BJ (cell line): ENCODE measurements around the gene COMMD2. TPM values are rescaled to one million over a fixed set of nuclear protein-coding genes. Genes with fewer than 3 reads are reported as not detected.

ENCODE experiments used
- CTCF ChIA-PET: fragments of 350-600 bp; formaldehyde crosslinking; extraction: SDS; loops from one replicate; lab custom pipeline; 2021; ENCODE audit warnings: antibody characterized with exemption, inconsistent platforms; lab: Yijun Ruan, JAX
- POLR2A ChIA-PET: fragments of 300-600 bp; sonication (Branson Sonifier 250); formaldehyde crosslinking; extraction: SDS; loops from one replicate; lab custom pipeline; 2021; ENCODE audit warnings: antibody characterized with exemption; lab: Charles Lee
- DNase-seq: peaks from one replicate; pipeline ENCODE4 v3.0.0-alpha.2; 2011; ENCODE audit warnings: low read depth
- H3K27me3 ChIP-seq: 2 replicates; pipeline ENCODE4 v1.6.0; 2011; ENCODE audit warnings: low read length; ENCODE audit not compliant: control insufficient read depth, insufficient read depth
- H3K36me3 ChIP-seq: 2 replicates; pipeline ENCODE4 v1.5.1; 2011; ENCODE audit warnings: low read length; ENCODE audit not compliant: control insufficient read depth, insufficient read depth
- H3K4me3 ChIP-seq: 2 replicates; pipeline ENCODE4 v1.5.1; 2011; ENCODE audit warnings: low read depth, mild to moderate bottlenecking, control low read depth, low read length
- polyA plus RNA-seq: library from polyadenylated mRNA; depleted of rRNA; stranded (reverse); fragments of >200 nt; gene quantifications from 2 replicates; pipeline ENCODE4 v1.2.3, GENCODE V29; 2011
- TF ChIP-seq, protein P1 (sequence below): IDR thresholded peaks from 2 replicates; pipeline ENCODE4 v1.5.1; 2011; ENCODE audit warnings: low read depth, mild to moderate bottlenecking, control low read depth, inconsistent platforms, low read length, moderate library complexity; ENCODE audit not compliant: insufficient read depth

The COMMD2 gene
- polyA plus RNA-seq, 1 experiment: 31.2 TPM

DNA sequence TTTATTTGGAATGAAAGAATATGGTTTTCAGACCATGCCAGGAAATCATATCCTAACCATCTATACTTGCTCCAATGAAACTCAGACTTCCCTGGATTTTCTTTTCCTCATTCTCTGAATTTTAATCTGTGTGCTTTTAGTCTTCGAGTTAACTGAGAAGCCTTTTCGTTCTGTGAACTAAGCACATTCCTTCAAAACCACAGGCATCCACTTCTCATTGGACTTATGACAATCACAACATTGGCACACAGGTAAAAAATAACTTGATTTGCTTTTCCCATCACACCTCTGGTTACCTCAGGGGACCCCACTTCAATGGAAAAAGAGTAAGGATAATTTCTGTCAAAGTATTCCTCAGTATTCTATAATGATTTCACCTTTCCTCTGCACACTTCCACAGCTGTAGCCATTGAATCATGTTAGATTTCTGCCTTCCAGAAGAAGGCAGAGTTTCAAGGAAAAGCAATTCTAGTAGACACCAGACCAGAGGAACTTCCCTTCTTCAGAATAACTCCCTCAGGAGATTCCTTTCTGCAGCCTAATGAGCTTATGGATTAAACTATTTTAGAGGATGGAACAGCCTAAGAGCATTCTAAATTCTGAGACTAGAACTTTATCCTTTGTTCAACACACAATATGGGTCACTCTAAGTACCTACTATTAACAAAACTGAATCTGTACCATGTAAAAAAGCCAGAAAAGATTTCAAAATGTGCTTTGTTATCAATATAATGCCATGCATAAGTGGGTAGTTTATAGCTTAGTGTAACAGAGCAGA is 15.9 kb downstream of the COMMD2 start:
- ChIA-PET POLR2A (interaction anchor here (0.5 to 0.6 kb wide), 3 partner anchors 31 to 297 kb away, joined by 3 to 8 read pairs (median 6); no protein-coding TSS in a partner anchor), CTCF (interaction anchor here (0.6 kb wide), 2 partner anchors 9 to 214 kb away, joined by 4 read pairs; no protein-coding TSS in a partner anchor)
- peak; percentile 31 for DNase-seq
- TF ChIP-seq, protein P1, sequence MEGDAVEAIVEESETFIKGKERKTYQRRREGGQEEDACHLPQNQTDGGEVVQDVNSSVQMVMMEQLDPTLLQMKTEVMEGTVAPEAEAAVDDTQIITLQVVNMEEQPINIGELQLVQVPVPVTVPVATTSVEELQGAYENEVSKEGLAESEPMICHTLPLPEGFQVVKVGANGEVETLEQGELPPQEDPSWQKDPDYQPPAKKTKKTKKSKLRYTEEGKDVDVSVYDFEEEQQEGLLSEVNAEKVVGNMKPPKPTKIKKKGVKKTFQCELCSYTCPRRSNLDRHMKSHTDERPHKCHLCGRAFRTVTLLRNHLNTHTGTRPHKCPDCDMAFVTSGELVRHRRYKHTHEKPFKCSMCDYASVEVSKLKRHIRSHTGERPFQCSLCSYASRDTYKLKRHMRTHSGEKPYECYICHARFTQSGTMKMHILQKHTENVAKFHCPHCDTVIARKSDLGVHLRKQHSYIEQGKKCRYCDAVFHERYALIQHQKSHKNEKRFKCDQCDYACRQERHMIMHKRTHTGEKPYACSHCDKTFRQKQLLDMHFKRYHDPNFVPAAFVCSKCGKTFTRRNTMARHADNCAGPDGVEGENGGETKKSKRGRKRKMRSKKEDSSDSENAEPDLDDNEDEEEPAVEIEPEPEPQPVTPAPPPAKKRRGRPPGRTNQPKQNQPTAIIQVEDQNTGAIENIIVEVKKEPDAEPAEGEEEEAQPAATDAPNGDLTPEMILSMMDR: no peak
- Histone ChIP-seq H3K27me3 (no peaks in the 10 kb centered on the region), H3K36me3 (0 out of 2 replicates have a peak, but pooled peaks cover under 1% of the 10 kb centered on the region), H3K4me3 (no peak overlapping the region)

DNA sequence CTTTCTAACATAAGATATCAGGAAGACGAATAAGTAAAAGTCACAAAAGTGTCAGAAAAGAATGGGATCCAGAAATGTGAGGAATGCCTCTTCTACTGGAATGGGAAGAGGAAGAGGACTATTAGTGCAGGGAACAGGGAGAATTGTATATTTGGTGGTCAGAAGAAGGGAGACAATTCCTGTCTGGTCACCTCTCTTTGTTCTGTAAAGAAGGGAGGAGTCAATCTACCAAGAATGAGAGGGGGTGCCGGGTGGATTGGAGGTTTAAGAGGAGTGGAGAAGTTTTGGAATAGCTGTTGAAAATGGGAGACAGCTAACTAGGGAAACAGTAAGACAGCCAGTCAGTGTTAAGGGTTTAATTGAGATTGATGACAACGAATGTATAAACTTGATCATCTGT is 20.1 kb downstream of the COMMD2 start:
- ChIA-PET POLR2A (no interaction called here), CTCF (interaction anchor here (1.2 to 3.1 kb wide), 2 partner anchors 15 to 18 kb away, joined by 3 to 8 read pairs; no protein-coding TSS in a partner anchor)
- no peaks in the 10 kb centered on the region for H3K36me3 ChIP-seq
- H3K4me3 ChIP-seq: no peak overlapping the region
- DNase-seq: no peak
- no peaks in the 10 kb centered on the region for H3K27me3 ChIP-seq
- TF ChIP-seq, protein P1: no peak

DNA sequence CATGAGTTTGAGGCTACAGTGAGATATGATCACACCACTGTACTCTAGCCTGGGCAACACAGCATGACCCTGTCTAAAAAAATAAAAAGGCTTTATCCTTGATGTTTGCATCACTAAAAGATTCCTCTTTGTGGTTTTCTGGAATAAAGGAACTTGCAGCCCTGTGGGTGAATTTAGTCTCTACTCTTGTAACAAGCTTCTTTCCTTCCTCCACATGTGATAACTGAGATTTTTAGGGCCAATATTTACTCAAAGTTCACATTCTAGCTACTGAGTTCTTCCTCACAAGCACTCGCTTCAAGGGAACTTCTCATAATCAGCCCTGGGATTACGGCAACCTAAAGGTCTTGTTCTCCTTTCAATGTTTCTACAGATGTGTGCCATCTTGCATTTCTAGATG is 24.6 kb downstream of the COMMD2 start:
- ChIA-PET POLR2A (interaction anchor here (0.6 kb wide), 1 partner anchor 11 kb away, joined by 4 read pairs; no protein-coding TSS in a partner anchor), CTCF (interaction anchor here (0.6 to 1.3 kb wide), 3 partner anchors 8 to 197 kb away, joined by 3 to 4 read pairs (median 3); no protein-coding TSS in a partner anchor)

DNA sequence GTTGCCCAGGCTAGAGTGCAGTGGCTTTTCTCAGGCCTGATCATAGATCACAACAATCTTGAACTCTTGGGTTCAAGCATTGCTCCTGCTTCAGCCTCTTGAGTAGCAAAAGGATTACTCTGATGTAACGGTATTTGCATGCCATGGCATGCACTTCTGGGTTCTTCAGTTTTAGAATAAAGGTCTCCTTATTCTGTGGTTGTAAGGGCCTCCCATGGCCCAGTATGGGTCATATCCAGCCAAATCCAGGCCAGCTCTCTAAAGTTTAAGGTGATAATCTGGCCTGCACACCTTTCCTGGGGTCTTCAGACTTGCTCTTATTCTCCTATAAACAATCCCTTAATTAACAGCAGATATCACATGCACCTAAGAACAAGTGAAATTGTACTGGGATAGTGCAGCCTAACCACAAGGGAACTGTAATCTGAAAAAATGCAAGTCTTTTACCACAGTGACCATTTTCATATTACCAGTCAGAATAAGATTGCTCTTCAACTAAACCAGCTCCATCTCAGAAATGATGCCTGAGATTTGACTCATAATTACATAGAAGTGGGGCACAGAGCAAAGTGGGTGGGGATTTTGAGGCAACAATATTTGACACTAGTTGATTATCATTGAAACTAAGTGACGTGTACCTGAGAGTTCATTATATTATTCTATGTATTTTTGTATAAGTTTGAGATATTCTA is 25.4 kb downstream of the COMMD2 start:
- Histone ChIP-seq H3K27me3 (no peaks in the 10 kb centered on the region), H3K4me3 (no peak overlapping the region), H3K36me3 (no peaks in the 10 kb centered on the region)
- CTCF ChIA-PET: interaction anchor here (0.6 to 1.3 kb wide), 3 partner anchors 9 to 196 kb away, joined by 3 to 4 read pairs (median 3); no protein-coding TSS in a partner anchor
- TF ChIP-seq, protein P1: no peak
- POLR2A ChIA-PET: interaction anchor here (0.6 kb wide), 1 partner anchor 12 kb away, joined by 4 read pairs; no protein-coding TSS in a partner anchor
- no peak for DNase-seq

More for the DNA sequence above, 24.6 kb downstream of the COMMD2 start:
- H3K27me3 ChIP-seq: no peaks in the 10 kb centered on the region
- DNase-seq: no peak
- no peak overlapping the region for H3K4me3 ChIP-seq
- TF ChIP-seq, protein P1: no peak
- no peaks in the 10 kb centered on the region for H3K36me3 ChIP-seq
